Caco-2 (cell line): ENCODE data around the gene ZNF148. TPM values are rescaled to one million over a fixed set of nuclear protein-coding genes. Genes with fewer than 3 reads are reported as not detected.

Experiments used
- BruUV-seq: library from RNA; stranded (reverse); fragments of 400-500 nt; replicated peaks from 2 replicates; lab custom pipeline; 2021; lab: Mats Ljungman, UMichigan
- CTCF ChIA-PET: fragments of 300-600 bp; sonication (Branson Sonifier 250); formaldehyde crosslinking; loops from one replicate; lab custom pipeline; 2022; ENCODE audit warnings: antibody characterized with exemption; lab: Charles Lee
- POLR2A ChIA-PET: fragments of 300-600 bp; sonication (Branson Sonifier 250); formaldehyde crosslinking; loops from one replicate; lab custom pipeline; 2022; ENCODE audit warnings: antibody characterized with exemption; lab: Charles Lee
- DNase-seq, 2 experiments: peaks; one replicate each; pipeline versions ENCODE4 v3.0.0 to v3.0.0-alpha.2; 2020 to 2022
- H3K27me3 ChIP-seq: replicated peaks from 2 replicates; pipeline ENCODE4 v1.6.0; 2011; ENCODE audit warnings: low read length; ENCODE audit not compliant: control insufficient read depth, insufficient read depth
- H3K36me3 ChIP-seq: 2 replicates; pipeline ENCODE4 v1.5.1; 2011; ENCODE audit warnings: low read length; ENCODE audit not compliant: control insufficient read depth, insufficient read depth
- H3K4me1 ChIP-seq: fragments of 250-450 bp; sonication (Bioruptor Pico); 2 replicates; pipeline ENCODE4 v1.5.1; 2020; ENCODE audit warnings: mild to moderate bottlenecking
- H3K4me3 ChIP-seq: 2 replicates; pipeline ENCODE4 v1.5.1; 2011; ENCODE audit warnings: low read depth, mild to moderate bottlenecking, control low read depth, low read length
- H3K9me3 ChIP-seq: fragments of 250-450 bp; sonication (Bioruptor Pico); 2 replicates; pipeline ENCODE4 v1.5.1; 2020; ENCODE audit warnings: mild to moderate bottlenecking, moderate library complexity
- H3K27ac Mint-ChIP-seq: one replicate; pipeline ENCODE4 v1.8.0; 2022; ENCODE audit warnings: mixed read lengths; ENCODE audit not compliant: unreplicated experiment
- H3K27me3 Mint-ChIP-seq: one replicate; pipeline ENCODE4 v1.8.0; 2022; ENCODE audit warnings: mixed read lengths; ENCODE audit not compliant: insufficient read depth, unreplicated experiment
- H3K36me3 Mint-ChIP-seq: one replicate; pipeline ENCODE4 v1.8.0; 2022; ENCODE audit warnings: mild to moderate bottlenecking, mixed read lengths; ENCODE audit not compliant: insufficient read depth, unreplicated experiment
- H3K4me1 Mint-ChIP-seq: one replicate; pipeline ENCODE4 v1.8.0; 2022; ENCODE audit warnings: low read depth, mixed read lengths; ENCODE audit not compliant: unreplicated experiment
- H3K4me3 Mint-ChIP-seq: one replicate; pipeline ENCODE4 v1.8.0; 2022; ENCODE audit warnings: mild to moderate bottlenecking, moderate library complexity, mixed read lengths; ENCODE audit not compliant: unreplicated experiment
- H3K9me3 Mint-ChIP-seq: one replicate; pipeline ENCODE4 v1.8.0; 2022; ENCODE audit warnings: mixed read lengths; ENCODE audit not compliant: unreplicated experiment
- CTCF ChIP-seq, 2 experiments: fragments of 200-600 bp in 1 of 2; IDR thresholded peaks; 1 replicate in 1 of 2; 2 replicates in 1 of 2; pipeline versions ENCODE4 v1.5.1 to v1.8.0; 2011 to 2022; ENCODE audit warnings: antibody characterized with exemption in 1 of 2, control low read depth in 1 of 2, inconsistent platforms in 1 of 2, low read depth in 1 of 2, low read length in 1 of 2, mild to moderate bottlenecking in 1 of 2, moderate library complexity in 1 of 2; ENCODE audit not compliant: insufficient read depth in 1 of 2, severe bottlenecking in 1 of 2, unreplicated experiment in 1 of 2
- intact Hi-C: fragments of 100-400 bp; cut with micrococcal nuclease; formaldehyde crosslinking; loops from one replicate; pipeline ENCODE4 v1.10.0; 2022; ENCODE audit not compliant: unreplicated experiment
- total RNA-seq: library from RNA; stranded (reverse); gene quantifications from 2 replicates; pipeline ENCODE4 v1.2.3, GENCODE V29; 2022

Gene ZNF148
- total RNA-seq, 1 experiment from 2014 or later = 33.3 TPM

DNA sequence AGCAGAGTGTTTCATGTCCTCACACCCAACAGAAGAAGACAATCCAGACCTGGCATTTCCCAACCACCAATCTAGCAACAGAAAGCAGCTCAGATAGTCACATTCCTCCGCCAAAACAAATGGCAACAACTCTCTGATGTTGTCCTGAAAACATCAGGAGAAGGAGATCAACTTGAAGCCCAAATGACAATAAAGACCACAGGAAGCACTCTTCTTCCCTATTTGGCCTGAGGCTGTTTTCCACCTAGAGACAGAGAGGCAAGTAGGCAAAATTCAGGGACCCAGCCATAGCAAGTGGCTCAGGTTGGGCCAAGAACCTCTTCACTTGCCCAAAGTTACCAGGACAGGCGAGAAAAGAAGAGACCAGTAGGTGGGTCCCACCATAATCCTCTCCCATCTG is 35.0 kb downstream of the ZNF148 start:
- Mint-ChIP-seq H3K36me3 (peaks cover 7% of the 10 kb centered on the region), H3K4me3 (no peak overlapping the region), H3K27me3 (no peaks in the 10 kb centered on the region), H3K4me1 (peaks cover 2% of the 10 kb centered on the region), H3K9me3 (no peaks in the 10 kb centered on the region), H3K27ac (no peak overlapping the region)
- Histone ChIP-seq H3K27me3 (no peaks in the 10 kb centered on the region), H3K4me3 (no peak overlapping the region), H3K9me3 (no peaks in the 10 kb centered on the region), H3K36me3 (no peaks in the 10 kb centered on the region), H3K4me1 (0 out of 2 replicates have a peak, but pooled peaks cover 1% of the 10 kb centered on the region)
- TF ChIP-seq CTCF (IDR thresholded peaks at IDR 0.05; ENCODE audit: insufficient read depth in 1 of 2, low read depth in 1 of 2, low read length in 1 of 2, severe bottlenecking in 1 of 2, unreplicated experiment in 1 of 2) = no peak
- CTCF ChIA-PET = no interaction called here
- no peak for DNase-seq
- no TSS peak for BruUV-seq
- POLR2A ChIA-PET = no interaction called here
- intact Hi-C loops = no loop called here

DNA sequence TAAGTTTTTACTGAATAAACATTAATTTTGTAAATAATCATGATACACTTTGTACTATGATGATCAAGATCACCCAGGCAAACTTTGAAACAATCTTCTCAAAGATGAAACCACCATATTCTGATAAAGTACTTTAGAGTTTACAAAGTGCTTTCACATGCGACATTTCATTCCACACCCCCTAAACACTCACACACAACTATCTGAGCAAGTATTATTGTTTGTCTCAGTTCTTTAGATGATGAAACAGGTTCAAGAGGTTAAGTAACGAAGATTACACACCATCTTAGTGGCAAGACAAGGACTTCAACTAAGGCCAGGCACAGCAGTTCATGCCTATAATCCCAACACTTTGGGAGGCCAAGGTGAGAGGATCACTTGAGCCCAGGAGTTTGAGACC is 37.6 kb downstream of the ZNF148 start:
- BruUV-seq = no TSS peak
- CTCF ChIA-PET = no interaction called here

DNA sequence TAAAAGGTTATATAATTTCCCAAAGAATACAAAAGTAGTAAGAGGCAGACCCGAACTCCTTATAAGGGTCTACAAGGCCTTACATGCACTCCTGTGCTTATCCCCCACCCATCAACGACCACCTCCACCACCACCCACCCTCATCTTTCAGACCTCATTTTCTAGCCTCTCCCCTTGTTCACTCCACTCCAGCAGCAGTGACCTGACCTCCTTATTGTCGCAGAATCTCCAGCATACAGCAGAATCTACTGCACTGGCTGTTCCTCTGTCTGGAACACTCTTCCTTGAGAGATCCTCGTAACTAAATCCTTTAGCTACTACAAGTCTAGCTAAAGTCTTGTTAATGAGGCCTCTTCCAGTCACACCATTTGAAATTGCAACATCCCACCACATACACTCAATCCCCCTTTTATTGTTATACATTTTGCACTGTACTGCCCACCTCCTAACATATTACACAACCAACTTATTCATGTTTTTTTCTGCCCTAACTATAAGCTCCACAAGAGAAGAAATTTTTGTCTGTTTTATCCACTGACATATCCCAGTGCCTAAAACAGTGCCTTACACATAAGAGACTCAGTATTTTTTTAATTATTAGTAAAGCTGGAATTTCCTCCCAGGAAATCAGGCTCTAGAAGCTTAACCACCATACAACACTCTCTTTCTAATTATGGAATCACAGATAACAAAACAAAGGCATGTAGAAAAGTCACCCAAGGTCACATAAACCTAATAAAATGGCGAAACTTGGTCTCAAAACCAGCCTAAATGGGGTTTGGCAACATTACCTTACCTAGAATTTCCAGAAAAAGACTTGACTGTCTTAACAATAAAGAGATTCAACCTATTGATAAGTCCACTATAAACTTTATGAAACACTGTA is 40.2 kb downstream of the ZNF148 start:
- Mint-ChIP-seq H3K4me3 (no peak overlapping the region), H3K9me3 (peaks cover 10% of the 10 kb centered on the region), H3K27me3 (no peaks in the 10 kb centered on the region), H3K36me3 (peaks cover 12% of the 10 kb centered on the region), H3K4me1 (peaks cover 7% of the 10 kb centered on the region), H3K27ac (no peak overlapping the region)
- no peaks in the 10 kb centered on the region for H3K36me3 ChIP-seq
- no peak for TF ChIP-seq CTCF (IDR thresholded peaks at IDR 0.05; ENCODE audit: insufficient read depth in 1 of 2, low read depth in 1 of 2, low read length in 1 of 2, severe bottlenecking in 1 of 2, unreplicated experiment in 1 of 2)
- CTCF ChIA-PET = no interaction called here
- no peaks in the 10 kb centered on the region for H3K27me3 ChIP-seq
- DNase-seq = no peak
- BruUV-seq = no TSS peak
- 0 out of 2 replicates have a peak, but pooled peaks cover 6% of the 10 kb centered on the region for H3K4me1 ChIP-seq
- POLR2A ChIA-PET = no interaction called here
- intact Hi-C loops = no loop called here
- no peak overlapping the region for H3K4me3 ChIP-seq
- no peaks in the 10 kb centered on the region for H3K9me3 ChIP-seq

More for the DNA sequence above, 37.6 kb downstream of the ZNF148 start:
- H3K4me3 ChIP-seq = no peak overlapping the region
- POLR2A ChIA-PET = no interaction called here
- no peaks in the 10 kb centered on the region for H3K27me3 Mint-ChIP-seq
- DNase-seq = no peak
- no peak for TF ChIP-seq CTCF (IDR thresholded peaks at IDR 0.05; ENCODE audit: insufficient read depth in 1 of 2, low read depth in 1 of 2, low read length in 1 of 2, severe bottlenecking in 1 of 2, unreplicated experiment in 1 of 2)
- H3K4me3 Mint-ChIP-seq = no peak overlapping the region
- H3K9me3 ChIP-seq = no peaks in the 10 kb centered on the region
- H3K36me3 Mint-ChIP-seq = peaks cover 12% of the 10 kb centered on the region
- no peaks in the 10 kb centered on the region for H3K27me3 ChIP-seq
- no peak overlapping the region for H3K27ac Mint-ChIP-seq
- intact Hi-C loops = no loop called here
- H3K4me1 Mint-ChIP-seq = peaks cover 7% of the 10 kb centered on the region
- no peaks in the 10 kb centered on the region for H3K36me3 ChIP-seq
- H3K4me1 ChIP-seq = 0 out of 2 replicates have a peak, but pooled peaks cover 6% of the 10 kb centered on the region
- peaks cover 10% of the 10 kb centered on the region for H3K9me3 Mint-ChIP-seq
